ENCODE data around the gene RDH13.

DNA sequence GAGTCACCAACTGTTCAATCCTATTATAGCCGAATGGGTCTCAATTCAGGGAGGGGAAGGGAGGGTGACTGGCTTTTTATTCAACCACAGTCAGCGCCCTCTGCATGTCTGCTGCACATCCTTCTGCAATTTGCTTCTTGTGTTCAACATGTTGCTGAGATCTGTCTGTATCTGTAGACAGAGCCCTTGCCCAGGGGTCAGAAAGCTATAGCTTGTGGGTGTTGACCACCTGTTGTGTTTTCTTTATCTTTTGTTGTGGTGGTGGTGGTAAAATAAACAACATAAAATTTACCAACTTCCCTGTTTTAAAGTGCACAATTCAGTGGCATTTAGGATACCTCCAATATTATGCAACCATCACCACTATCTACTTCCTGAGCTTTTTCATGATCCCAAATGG lies 42.3 kb upstream of the RDH13 start:
- TF ChIP-seq, protein P1, sequence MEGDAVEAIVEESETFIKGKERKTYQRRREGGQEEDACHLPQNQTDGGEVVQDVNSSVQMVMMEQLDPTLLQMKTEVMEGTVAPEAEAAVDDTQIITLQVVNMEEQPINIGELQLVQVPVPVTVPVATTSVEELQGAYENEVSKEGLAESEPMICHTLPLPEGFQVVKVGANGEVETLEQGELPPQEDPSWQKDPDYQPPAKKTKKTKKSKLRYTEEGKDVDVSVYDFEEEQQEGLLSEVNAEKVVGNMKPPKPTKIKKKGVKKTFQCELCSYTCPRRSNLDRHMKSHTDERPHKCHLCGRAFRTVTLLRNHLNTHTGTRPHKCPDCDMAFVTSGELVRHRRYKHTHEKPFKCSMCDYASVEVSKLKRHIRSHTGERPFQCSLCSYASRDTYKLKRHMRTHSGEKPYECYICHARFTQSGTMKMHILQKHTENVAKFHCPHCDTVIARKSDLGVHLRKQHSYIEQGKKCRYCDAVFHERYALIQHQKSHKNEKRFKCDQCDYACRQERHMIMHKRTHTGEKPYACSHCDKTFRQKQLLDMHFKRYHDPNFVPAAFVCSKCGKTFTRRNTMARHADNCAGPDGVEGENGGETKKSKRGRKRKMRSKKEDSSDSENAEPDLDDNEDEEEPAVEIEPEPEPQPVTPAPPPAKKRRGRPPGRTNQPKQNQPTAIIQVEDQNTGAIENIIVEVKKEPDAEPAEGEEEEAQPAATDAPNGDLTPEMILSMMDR (IDR thresholded peaks at IDR 0.05), result no peak
- TF ChIP-seq POLR2A (IDR thresholded peaks at IDR 0.05; ENCODE audit: low read depth) (no peak), EP300 (IDR thresholded peaks at IDR 0.05) (no peak), POLR2AphosphoS5 (IDR thresholded peaks at IDR 0.05) (no peak)
